Mucosa of stomach (tissue), 1 donor: ENCODE data around the gene SLITRK3.

Experiments
- H3K27me3 ChIP-seq: one replicate; pipeline ENCODE4 v1.7.0; 2013; ENCODE audit warnings: mild to moderate bottlenecking, low read length; ENCODE audit not compliant: control insufficient read depth, insufficient read depth
- H3K36me3 ChIP-seq: one replicate; pipeline ENCODE4 v1.7.0; 2013; ENCODE audit warnings: low read length; ENCODE audit not compliant: control insufficient read depth, insufficient read depth
- H3K4me1 ChIP-seq: one replicate; pipeline ENCODE4 v1.7.0; 2013; ENCODE audit warnings: mild to moderate bottlenecking, low read length; ENCODE audit not compliant: control insufficient read depth, insufficient read depth
- H3K4me3 ChIP-seq: one replicate; pipeline ENCODE4 v1.7.0; 2013; ENCODE audit warnings: low read length
- H3K9ac ChIP-seq: one replicate; pipeline ENCODE4 v1.7.0; 2013; ENCODE audit warnings: mild to moderate bottlenecking, low read length, moderate library complexity
- H3K9me3 ChIP-seq: one replicate; pipeline ENCODE4 v1.7.0; 2013; ENCODE audit warnings: mild to moderate bottlenecking, low read length, moderate library complexity; ENCODE audit not compliant: control insufficient read depth
- donor health status: Pancreatic carcinoma.

The SLITRK3 gene, protein sequence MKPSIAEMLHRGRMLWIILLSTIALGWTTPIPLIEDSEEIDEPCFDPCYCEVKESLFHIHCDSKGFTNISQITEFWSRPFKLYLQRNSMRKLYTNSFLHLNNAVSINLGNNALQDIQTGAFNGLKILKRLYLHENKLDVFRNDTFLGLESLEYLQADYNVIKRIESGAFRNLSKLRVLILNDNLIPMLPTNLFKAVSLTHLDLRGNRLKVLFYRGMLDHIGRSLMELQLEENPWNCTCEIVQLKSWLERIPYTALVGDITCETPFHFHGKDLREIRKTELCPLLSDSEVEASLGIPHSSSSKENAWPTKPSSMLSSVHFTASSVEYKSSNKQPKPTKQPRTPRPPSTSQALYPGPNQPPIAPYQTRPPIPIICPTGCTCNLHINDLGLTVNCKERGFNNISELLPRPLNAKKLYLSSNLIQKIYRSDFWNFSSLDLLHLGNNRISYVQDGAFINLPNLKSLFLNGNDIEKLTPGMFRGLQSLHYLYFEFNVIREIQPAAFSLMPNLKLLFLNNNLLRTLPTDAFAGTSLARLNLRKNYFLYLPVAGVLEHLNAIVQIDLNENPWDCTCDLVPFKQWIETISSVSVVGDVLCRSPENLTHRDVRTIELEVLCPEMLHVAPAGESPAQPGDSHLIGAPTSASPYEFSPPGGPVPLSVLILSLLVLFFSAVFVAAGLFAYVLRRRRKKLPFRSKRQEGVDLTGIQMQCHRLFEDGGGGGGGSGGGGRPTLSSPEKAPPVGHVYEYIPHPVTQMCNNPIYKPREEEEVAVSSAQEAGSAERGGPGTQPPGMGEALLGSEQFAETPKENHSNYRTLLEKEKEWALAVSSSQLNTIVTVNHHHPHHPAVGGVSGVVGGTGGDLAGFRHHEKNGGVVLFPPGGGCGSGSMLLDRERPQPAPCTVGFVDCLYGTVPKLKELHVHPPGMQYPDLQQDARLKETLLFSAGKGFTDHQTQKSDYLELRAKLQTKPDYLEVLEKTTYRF

GRCh38 chr3:165195640-165196576 lies at the start of gene SLITRK3:
Gene SLITRK3, minus strand, starts transcription at chr3:165196384. Its CDS starts 5,554 bp downstream, at chr3:165190830.
- H3K4me1 ChIP-seq = peaks cover 14% of the 10 kb centered on the region
- H3K36me3 ChIP-seq = no peaks in the 10 kb centered on the region
- peak within 1 kb of the TSS; percentile 7 for H3K4me3 ChIP-seq
- H3K27me3 ChIP-seq = peaks cover 65% of the 10 kb centered on the region
- H3K9ac ChIP-seq = no peak within 1 kb of the TSS
- no peaks in the 10 kb centered on the region for H3K9me3 ChIP-seq

GRCh38 chr3:165243597-165243996 lies 47.4 kb upstream of the SLITRK3 start:
- no peak overlapping the region for H3K9ac ChIP-seq
- no peaks in the 10 kb centered on the region for H3K27me3 ChIP-seq
- no peaks in the 10 kb centered on the region for H3K4me1 ChIP-seq
- no peaks in the 10 kb centered on the region for H3K9me3 ChIP-seq
- no peak overlapping the region for H3K4me3 ChIP-seq
- H3K36me3 ChIP-seq = no peaks in the 10 kb centered on the region

GRCh38 chr3:165233501-165234195 lies 37.5 kb upstream of the SLITRK3 start:
- H3K9me3 ChIP-seq = no peaks in the 10 kb centered on the region
- H3K4me3 ChIP-seq = no peak overlapping the region
- no peaks in the 10 kb centered on the region for H3K27me3 ChIP-seq
- H3K9ac ChIP-seq = no peak overlapping the region
- no peaks in the 10 kb centered on the region for H3K4me1 ChIP-seq
- no peaks in the 10 kb centered on the region for H3K36me3 ChIP-seq

DNA sequence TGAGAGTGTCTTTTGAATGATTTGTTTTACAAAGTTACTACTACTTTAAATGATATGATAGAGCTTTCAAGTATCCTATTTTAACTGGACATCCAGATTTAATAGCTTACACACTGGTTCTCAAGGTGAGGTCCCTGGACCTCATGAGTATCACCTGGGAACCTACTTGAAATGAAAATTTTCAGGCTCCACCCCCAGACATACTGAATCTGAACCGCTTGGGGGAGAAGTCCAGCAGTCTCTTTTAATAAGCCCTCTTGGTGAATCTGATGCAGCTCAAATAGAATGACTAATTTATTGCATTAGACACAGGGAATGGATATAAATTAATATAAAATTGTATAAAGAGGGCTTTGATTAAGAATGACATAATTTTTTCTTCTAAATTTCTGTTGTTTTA lies 29.4 kb upstream of the SLITRK3 start:
- Histone ChIP-seq H3K4me3 (no peak overlapping the region), H3K9me3 (no peaks in the 10 kb centered on the region), H3K27me3 (no peaks in the 10 kb centered on the region), H3K4me1 (no peaks in the 10 kb centered on the region), H3K9ac (no peak overlapping the region), H3K36me3 (no peaks in the 10 kb centered on the region)

DNA sequence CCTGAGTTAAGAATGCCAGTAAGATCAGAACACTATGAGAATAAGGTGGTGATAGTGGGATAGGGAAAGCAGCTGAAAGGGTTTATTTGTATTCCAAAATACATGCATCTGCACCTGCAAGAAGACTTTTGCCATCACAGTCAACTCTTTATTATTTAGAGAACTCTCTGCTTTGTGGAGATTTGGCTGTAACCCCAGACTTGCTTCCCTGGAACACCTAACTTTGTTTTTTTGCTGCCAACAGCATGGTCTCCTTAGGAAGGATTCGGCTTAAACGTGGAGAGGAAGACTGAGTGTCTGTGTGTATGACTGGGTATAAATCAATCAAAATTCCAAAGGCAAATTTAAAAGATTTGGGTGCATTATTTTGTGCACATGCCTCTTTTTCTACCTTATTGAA lies 21.6 kb upstream of the SLITRK3 start:
- no peaks in the 10 kb centered on the region for H3K27me3 ChIP-seq
- no peak overlapping the region for H3K9ac ChIP-seq
- H3K9me3 ChIP-seq = no peaks in the 10 kb centered on the region
- H3K4me3 ChIP-seq = no peak overlapping the region
- H3K4me1 ChIP-seq = no peaks in the 10 kb centered on the region
- H3K36me3 ChIP-seq = no peaks in the 10 kb centered on the region

GRCh38 chr3:165212580-165212979 lies 16.4 kb upstream of the SLITRK3 start:
- Histone ChIP-seq H3K4me3 (no peak overlapping the region), H3K9ac (no peak overlapping the region), H3K9me3 (no peaks in the 10 kb centered on the region), H3K36me3 (no peaks in the 10 kb centered on the region), H3K4me1 (no peaks in the 10 kb centered on the region), H3K27me3 (no peaks in the 10 kb centered on the region)

GRCh38 chr3:165211721-165212120 lies 15.5 kb upstream of the SLITRK3 start:
- H3K9ac ChIP-seq = no peak overlapping the region
- H3K4me3 ChIP-seq = no peak overlapping the region
- no peaks in the 10 kb centered on the region for H3K27me3 ChIP-seq
- no peaks in the 10 kb centered on the region for H3K36me3 ChIP-seq
- H3K9me3 ChIP-seq = no peaks in the 10 kb centered on the region
- no peaks in the 10 kb centered on the region for H3K4me1 ChIP-seq

- H3K9me3 ChIP-seq = no peaks in the 10 kb centered on the region
- H3K36me3 ChIP-seq = no peaks in the 10 kb centered on the region
- H3K9ac ChIP-seq = no peak overlapping the region
- H3K27me3 ChIP-seq = no peaks in the 10 kb centered on the region
- H3K4me1 ChIP-seq = no peaks in the 10 kb centered on the region
- no peak overlapping the region for H3K4me3 ChIP-seq
Measured at GRCh38 chr3:165210727-165211126, 14.5 kb upstream of the SLITRK3 start.

DNA sequence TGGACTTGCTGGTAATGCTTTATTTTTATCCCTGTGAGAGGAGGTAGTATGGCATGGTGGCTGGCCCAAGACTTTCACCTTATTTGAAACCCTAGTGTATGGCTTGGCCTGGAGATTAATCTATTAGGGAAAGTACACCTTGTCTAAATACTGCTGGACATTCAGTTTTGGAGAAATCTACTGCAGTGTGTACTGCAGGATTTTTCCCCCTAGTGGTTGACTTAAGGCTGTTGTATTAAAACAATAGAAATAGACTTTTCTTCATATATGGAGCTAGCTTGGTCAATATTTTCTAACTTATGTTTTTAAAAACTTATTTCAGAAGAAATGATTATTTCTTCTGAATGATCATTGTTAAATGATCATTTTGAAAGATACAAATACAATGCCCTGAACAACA lies 13.9 kb upstream of the SLITRK3 start:
- Histone ChIP-seq H3K9ac (no peak overlapping the region), H3K36me3 (no peaks in the 10 kb centered on the region)

DNA sequence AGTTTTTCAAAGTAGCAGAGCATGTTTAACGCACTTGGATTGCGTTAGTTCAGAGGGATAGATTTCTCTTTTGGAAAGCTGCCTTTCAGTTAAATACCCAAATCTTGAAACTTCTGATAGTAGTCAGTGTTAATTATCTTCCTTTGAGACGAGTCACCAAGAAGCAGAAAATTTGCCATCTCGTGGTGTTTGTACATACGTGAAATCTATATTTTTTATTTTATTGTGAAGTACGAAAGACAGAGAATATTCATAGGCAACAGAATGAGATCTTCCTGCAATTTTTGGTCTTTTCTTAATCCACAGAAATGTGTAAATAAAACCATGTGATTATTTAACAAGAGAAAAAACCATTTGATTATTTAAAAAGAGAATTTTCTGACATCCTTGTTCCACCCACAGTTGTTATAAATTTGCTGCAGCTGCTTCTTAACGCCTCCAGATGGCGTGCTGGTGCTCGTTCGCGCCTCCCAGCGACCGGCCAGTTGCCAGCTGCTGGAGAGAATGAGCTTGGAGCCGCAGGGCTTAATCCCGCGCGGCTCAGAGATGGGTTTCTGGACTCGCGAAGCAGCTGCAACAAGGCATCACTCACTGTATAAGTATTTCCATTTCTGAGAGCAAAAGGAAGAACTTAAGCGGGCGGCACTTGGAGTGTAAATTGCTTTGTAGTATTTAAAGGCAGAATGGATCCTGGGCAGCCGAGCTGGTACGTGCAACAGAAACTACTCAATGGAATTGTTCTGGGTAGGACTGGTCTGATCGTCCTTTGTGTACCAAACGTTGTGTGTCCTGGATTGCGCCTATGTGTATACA lies 10.5 kb upstream of the SLITRK3 start:
- H3K9me3 ChIP-seq = no peaks in the 10 kb centered on the region
- H3K27me3 ChIP-seq = no peaks in the 10 kb centered on the region
- no peaks in the 10 kb centered on the region for H3K4me1 ChIP-seq
- peak overlapping the region; percentile 13 for H3K9ac ChIP-seq
- no peaks in the 10 kb centered on the region for H3K36me3 ChIP-seq
- peak overlapping the region; percentile 44 for H3K4me3 ChIP-seq

More for the DNA sequence above, 13.9 kb upstream of the SLITRK3 start:
- Histone ChIP-seq H3K27me3 (no peaks in the 10 kb centered on the region), H3K4me3 (no peak overlapping the region), H3K4me1 (no peaks in the 10 kb centered on the region), H3K9me3 (no peaks in the 10 kb centered on the region)
